ENCODE results near the gene MTRFR. TPM values are rescaled to one million over a fixed set of nuclear protein-coding genes. Genes with fewer than 3 reads are reported as not detected.
"Not testable (repeated sequence)": the region's sequence is repeated elsewhere in the genome, so short reads cannot be mapped to it uniquely, and the experiment has no call there.

MTRFR gene
- total RNA-seq, 4 donors from 2014 or later = 6.4 to 17.1 (median 8.2) TPM

- Histone ChIP-seq H3K27ac (no peak overlapping the region), H3K4me1 (peaks cover 34% of the 10 kb centered on the region), H3K27me3 (no peaks in the 10 kb centered on the region), H3K4me3 (no peak overlapping the region), H3K9me3 (no peaks in the 10 kb centered on the region), H3K36me3 (no peaks in the 10 kb centered on the region)
- WGBS = 28% methylated on average over 11 of the region's 11 CpGs
- DNase-seq (ENCODE audit: low spot score in 2 of 2) = no peak
- TF ChIP-seq, protein P1, sequence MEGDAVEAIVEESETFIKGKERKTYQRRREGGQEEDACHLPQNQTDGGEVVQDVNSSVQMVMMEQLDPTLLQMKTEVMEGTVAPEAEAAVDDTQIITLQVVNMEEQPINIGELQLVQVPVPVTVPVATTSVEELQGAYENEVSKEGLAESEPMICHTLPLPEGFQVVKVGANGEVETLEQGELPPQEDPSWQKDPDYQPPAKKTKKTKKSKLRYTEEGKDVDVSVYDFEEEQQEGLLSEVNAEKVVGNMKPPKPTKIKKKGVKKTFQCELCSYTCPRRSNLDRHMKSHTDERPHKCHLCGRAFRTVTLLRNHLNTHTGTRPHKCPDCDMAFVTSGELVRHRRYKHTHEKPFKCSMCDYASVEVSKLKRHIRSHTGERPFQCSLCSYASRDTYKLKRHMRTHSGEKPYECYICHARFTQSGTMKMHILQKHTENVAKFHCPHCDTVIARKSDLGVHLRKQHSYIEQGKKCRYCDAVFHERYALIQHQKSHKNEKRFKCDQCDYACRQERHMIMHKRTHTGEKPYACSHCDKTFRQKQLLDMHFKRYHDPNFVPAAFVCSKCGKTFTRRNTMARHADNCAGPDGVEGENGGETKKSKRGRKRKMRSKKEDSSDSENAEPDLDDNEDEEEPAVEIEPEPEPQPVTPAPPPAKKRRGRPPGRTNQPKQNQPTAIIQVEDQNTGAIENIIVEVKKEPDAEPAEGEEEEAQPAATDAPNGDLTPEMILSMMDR (IDR thresholded peaks at IDR 0.05) = no peak
- TF ChIP-seq EP300 (IDR thresholded peaks at IDR 0.05) (no peak), POLR2AphosphoS5 (IDR thresholded peaks at IDR 0.05) (no peak), POLR2A (IDR thresholded peaks at IDR 0.05) (no peak)
Observed at GRCh38 chr12:123242116-123242904, 9.1 kb downstream of the MTRFR start.

DNA sequence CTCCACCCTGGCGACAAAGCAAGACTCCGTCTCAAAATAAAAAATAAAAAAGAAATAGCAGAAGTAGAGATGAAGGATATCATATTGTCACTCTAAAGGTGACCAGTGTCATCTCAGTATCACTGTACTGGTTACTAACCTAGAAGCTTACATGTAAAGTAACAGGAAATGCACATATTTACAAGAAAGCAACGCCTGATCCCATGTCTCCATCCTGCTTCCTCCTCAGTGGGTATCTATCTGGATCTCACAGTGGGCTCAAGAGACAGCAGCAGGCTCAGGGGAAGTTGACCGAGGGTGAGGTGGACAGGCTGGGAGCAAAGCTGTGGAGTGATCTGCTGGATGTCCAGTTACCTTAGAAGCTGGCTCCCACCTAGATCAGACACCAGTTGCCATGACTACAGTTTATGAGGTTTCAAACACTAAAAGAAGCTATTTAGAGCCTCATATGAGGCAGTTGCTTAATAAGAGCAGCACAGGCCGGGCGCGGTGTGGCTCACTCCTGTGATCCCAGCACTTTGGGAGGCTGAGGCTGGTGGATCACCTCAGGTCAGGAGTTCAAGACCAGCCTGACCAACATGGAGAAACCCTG, 10.5 kb downstream of the MTRFR start:
- Histone ChIP-seq H3K4me3 (no peak overlapping the region), H3K27ac (no peak overlapping the region), H3K4me1 (peaks cover 22% of the 10 kb centered on the region), H3K27me3 (no peaks in the 10 kb centered on the region), H3K36me3 (no peaks in the 10 kb centered on the region), H3K9me3 (no peaks in the 10 kb centered on the region)
- DNase-seq (ENCODE audit: low spot score in 2 of 2) = no peak
- 67% methylated on average over 4 of the region's 7 CpGs for WGBS
- TF ChIP-seq, protein P1 (IDR thresholded peaks at IDR 0.05) = no peak
- no peak for TF ChIP-seq POLR2AphosphoS5 (IDR thresholded peaks at IDR 0.05)
- no peak for TF ChIP-seq EP300 (IDR thresholded peaks at IDR 0.05)
- no peak for TF ChIP-seq POLR2A (IDR thresholded peaks at IDR 0.05)

GRCh38 chr12:123245678-123246077, 12.4 kb downstream of the MTRFR start:
- Histone ChIP-seq H3K4me1 (peaks cover 20% of the 10 kb centered on the region), H3K27ac (no peak overlapping the region), H3K9me3 (no peaks in the 10 kb centered on the region), H3K27me3 (no peaks in the 10 kb centered on the region), H3K36me3 (no peaks in the 10 kb centered on the region), H3K4me3 (no peak overlapping the region)
- WGBS = 93% methylated on average over 3 of the region's 3 CpGs
- no peak for DNase-seq (ENCODE audit: low spot score in 2 of 2)
- TF ChIP-seq, protein P1 (IDR thresholded peaks at IDR 0.05) = no peak

GRCh38 chr12:123248129-123248528, 14.9 kb downstream of the MTRFR start:
- H3K27me3 ChIP-seq; H3K9me3 ChIP-seq; DNase-seq (ENCODE audit: low spot score in 2 of 2); H3K27ac ChIP-seq; H3K36me3 ChIP-seq; H3K4me3 ChIP-seq: not testable (repeated sequence)
- 98% methylated on average over 2 of the region's 2 CpGs for WGBS
- peaks cover 29% of the 10 kb centered on the region for H3K4me1 ChIP-seq

- H3K4me3 ChIP-seq = not testable (repeated sequence)
- 85% methylated on average over 13 of the region's 26 CpGs for WGBS
Observed at GRCh38 chr12:123248996-123249741, 15.9 kb downstream of the MTRFR start.

More at GRCh38 chr12:123248996-123249741, 15.9 kb downstream of the MTRFR start:
- H3K4me1 ChIP-seq = peaks cover 40% of the 10 kb centered on the region
- not testable (repeated sequence) for H3K9me3 ChIP-seq; H3K27me3 ChIP-seq; H3K27ac ChIP-seq; H3K36me3 ChIP-seq; DNase-seq (ENCODE audit: low spot score in 2 of 2)

Measured in suprapubic skin (tissue), 4 donors.